KMS-11 (cell line): ENCODE measurements around the gene TRPM4.
"Not testable (repeated sequence)": the region's sequence is repeated elsewhere in the genome, so short reads cannot be mapped to it uniquely, and the experiment has no call there.

Experiments
- H2AFZ ChIP-seq: fragments of 200-600 bp; sonication (generic); 2 replicates; pipeline ENCODE4 v1.6.1; 2016; ENCODE audit warnings: antibody characterized with exemption, mixed run types, low read depth
- H3K27ac ChIP-seq: fragments of 200-600 bp; sonication (generic); 2 replicates; pipeline ENCODE4 v1.6.1; 2016; ENCODE audit warnings: mild to moderate bottlenecking, mixed run types
- H3K27me3 ChIP-seq: fragments of 200-600 bp; sonication (generic); 2 replicates; pipeline ENCODE4 v1.6.1; 2017; ENCODE audit warnings: mild to moderate bottlenecking, low read depth, mixed run types, moderate library complexity; ENCODE audit not compliant: insufficient read depth
- H3K36me3 ChIP-seq: fragments of 200-600 bp; sonication (generic); 2 replicates; pipeline ENCODE4 v1.6.1; 2017; ENCODE audit warnings: mild to moderate bottlenecking, mixed run types; ENCODE audit not compliant: insufficient read depth
- H3K4me1 ChIP-seq: fragments of 200-600 bp; sonication (generic); 2 replicates; pipeline ENCODE4 v1.6.1; 2016; ENCODE audit warnings: mild to moderate bottlenecking, low read depth, mixed run types; ENCODE audit not compliant: poor library complexity, severe bottlenecking
- H3K4me2 ChIP-seq: fragments of 200-600 bp; sonication (generic); 2 replicates; pipeline ENCODE4 v1.7.0; 2016; ENCODE audit warnings: mild to moderate bottlenecking, mixed run types
- H3K4me3 ChIP-seq: fragments of 200-600 bp; sonication (generic); IDR thresholded peaks from 2 replicates; pipeline ENCODE4 v1.6.1; 2017; ENCODE audit warnings: low read depth, low read length, mixed read lengths; ENCODE audit not compliant: insufficient read depth
- H3K79me2 ChIP-seq: fragments of 200-600 bp; sonication (generic); 2 replicates; pipeline ENCODE4 v1.6.1; 2016; ENCODE audit warnings: low read depth, mixed run types; ENCODE audit not compliant: insufficient read depth
- H3K9ac ChIP-seq: fragments of 200-600 bp; sonication (generic); 2 replicates; pipeline ENCODE4 v1.6.1; 2016; ENCODE audit warnings: mild to moderate bottlenecking, mixed run types
- H4K20me1 ChIP-seq: fragments of 200-600 bp; sonication (generic); 2 replicates; pipeline ENCODE4 v1.6.1; 2016; ENCODE audit warnings: mild to moderate bottlenecking, mixed run types; ENCODE audit not compliant: insufficient read depth
- TF ChIP-seq, protein P1 (sequence below): fragments of 200-600 bp; sonication (generic); conservative IDR thresholded peaks from 2 replicates; pipeline ENCODE4 v1.6.1; 2017; ENCODE audit warnings: low read depth, mild to moderate bottlenecking, antibody characterized with exemption, low read length, moderate library complexity, mixed read lengths

TRPM4 gene

DNA sequence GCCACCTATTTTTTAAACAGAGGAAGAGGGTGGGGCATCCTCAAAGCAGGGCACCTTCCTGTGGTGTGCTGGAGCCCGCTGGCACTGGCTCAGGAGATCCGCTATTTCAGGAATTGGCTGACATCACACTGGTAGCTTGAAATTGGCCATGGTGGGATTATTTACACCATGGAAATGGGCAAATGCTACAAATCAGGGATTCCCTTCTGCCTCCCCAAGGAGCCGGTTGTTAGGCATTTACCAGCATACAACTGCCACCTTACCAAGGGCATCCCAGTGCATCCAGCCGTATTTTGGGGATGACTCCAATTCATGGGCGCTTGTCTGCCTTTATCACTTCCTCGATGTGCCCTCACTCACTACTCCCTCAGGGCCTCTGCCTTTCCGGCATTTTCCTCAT lies 16.6 kb upstream of the TRPM4 start:
- no peak overlapping the region for H3K27ac ChIP-seq
- H3K4me2 ChIP-seq, result no peak overlapping the region
- H3K27me3 ChIP-seq, result no peaks in the 10 kb centered on the region
- no peak overlapping the region for H3K4me3 ChIP-seq
- peaks cover 7% of the 10 kb centered on the region for H3K4me1 ChIP-seq
- no peaks in the 10 kb centered on the region for H3K36me3 ChIP-seq
- H3K79me2 ChIP-seq, result no peaks in the 10 kb centered on the region
- no peak overlapping the region for H3K9ac ChIP-seq
- H2AFZ ChIP-seq, result no peak overlapping the region
- TF ChIP-seq, protein P1, sequence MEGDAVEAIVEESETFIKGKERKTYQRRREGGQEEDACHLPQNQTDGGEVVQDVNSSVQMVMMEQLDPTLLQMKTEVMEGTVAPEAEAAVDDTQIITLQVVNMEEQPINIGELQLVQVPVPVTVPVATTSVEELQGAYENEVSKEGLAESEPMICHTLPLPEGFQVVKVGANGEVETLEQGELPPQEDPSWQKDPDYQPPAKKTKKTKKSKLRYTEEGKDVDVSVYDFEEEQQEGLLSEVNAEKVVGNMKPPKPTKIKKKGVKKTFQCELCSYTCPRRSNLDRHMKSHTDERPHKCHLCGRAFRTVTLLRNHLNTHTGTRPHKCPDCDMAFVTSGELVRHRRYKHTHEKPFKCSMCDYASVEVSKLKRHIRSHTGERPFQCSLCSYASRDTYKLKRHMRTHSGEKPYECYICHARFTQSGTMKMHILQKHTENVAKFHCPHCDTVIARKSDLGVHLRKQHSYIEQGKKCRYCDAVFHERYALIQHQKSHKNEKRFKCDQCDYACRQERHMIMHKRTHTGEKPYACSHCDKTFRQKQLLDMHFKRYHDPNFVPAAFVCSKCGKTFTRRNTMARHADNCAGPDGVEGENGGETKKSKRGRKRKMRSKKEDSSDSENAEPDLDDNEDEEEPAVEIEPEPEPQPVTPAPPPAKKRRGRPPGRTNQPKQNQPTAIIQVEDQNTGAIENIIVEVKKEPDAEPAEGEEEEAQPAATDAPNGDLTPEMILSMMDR, result no peak
- H4K20me1 ChIP-seq, result no peaks in the 10 kb centered on the region

DNA sequence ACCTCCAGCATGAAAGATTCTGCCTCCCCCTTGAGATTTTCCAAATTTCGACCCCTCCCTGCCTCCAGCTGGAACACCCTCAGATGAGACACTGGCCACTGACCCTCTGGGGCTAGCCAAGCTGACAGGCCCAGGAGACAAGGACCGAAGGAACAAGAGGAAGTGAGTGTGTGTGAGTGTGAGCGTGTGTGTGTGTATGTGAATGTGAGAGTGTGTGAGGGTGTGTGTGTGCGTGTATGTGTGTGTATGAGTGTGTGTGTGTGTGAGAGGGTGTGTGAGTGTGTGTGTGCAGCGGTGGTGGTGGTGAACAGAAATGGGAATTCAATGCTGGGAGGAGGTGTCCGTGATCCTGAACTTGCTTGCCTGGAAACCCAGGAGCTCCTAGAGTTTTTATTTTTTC lies 16.2 kb upstream of the TRPM4 start:
- TF ChIP-seq, protein P1, result no peak
- Histone ChIP-seq H3K79me2 (no peaks in the 10 kb centered on the region), H3K4me3 (no peak overlapping the region), H2AFZ (no peak overlapping the region), H3K36me3 (no peaks in the 10 kb centered on the region), H4K20me1 (no peaks in the 10 kb centered on the region), H3K9ac (no peak overlapping the region), H3K27ac (no peak overlapping the region), H3K4me2 (no peak overlapping the region), H3K4me1 (peaks cover 9% of the 10 kb centered on the region), H3K27me3 (peaks cover 2% of the 10 kb centered on the region; the same call in 1 of the 2 replicates)

GRCh38 chr19:49142866-49143335 lies 14.7 kb upstream of the TRPM4 start:
- Histone ChIP-seq H3K36me3 (no peaks in the 10 kb centered on the region), H3K9ac (no peak overlapping the region), H3K4me2 (no peak overlapping the region), H3K27me3 (peaks cover 15% of the 10 kb centered on the region; the same call in 1 of the 2 replicates), H3K79me2 (no peaks in the 10 kb centered on the region), H3K27ac (no peak overlapping the region), H3K4me1 (peaks cover 9% of the 10 kb centered on the region), H4K20me1 (no peaks in the 10 kb centered on the region), H2AFZ (no peak overlapping the region), H3K4me3 (no peak overlapping the region)
- TF ChIP-seq, protein P1, result no peak

GRCh38 chr19:49145573-49146407 lies 11.8 kb upstream of the TRPM4 start:
- Histone ChIP-seq H4K20me1 (no peaks in the 10 kb centered on the region), H3K27ac (no peak overlapping the region), H3K4me1 (peaks cover 18% of the 10 kb centered on the region), H3K9ac (no peak overlapping the region), H3K4me3 (no peak overlapping the region), H3K4me2 (peak overlapping the region; percentile 42; the same call in 1 of the 2 replicates), H2AFZ (peak overlapping the region; percentile 78), H3K79me2 (no peaks in the 10 kb centered on the region), H3K27me3 (peaks cover 28% of the 10 kb centered on the region; the same call in 1 of the 2 replicates), H3K36me3 (no peaks in the 10 kb centered on the region)
- TF ChIP-seq, protein P1, result peak; percentile 96

DNA sequence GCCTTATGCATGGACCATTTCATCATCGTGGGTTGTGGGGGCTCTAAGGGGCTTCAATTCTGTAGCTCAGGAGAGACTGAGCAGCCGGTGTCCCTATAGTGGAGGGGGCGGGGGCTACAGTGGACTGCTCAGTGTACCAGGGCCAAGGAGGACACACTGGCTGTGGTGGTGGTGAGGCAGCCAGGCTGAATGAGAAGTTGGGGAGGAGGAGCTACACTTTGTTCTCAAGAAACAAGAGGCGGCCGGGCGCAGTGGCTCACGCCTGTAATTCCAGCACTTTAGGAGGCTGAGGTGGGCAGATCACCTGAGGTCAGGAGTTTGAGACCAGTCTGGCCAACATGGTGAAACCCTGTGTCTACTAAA lies 11.2 kb upstream of the TRPM4 start:
- not testable (repeated sequence) for H3K4me2 ChIP-seq

More for the DNA sequence above, 11.2 kb upstream of the TRPM4 start:
- not testable (repeated sequence) for H2AFZ ChIP-seq, H3K36me3 ChIP-seq, H4K20me1 ChIP-seq, H3K9ac ChIP-seq, H3K27ac ChIP-seq, H3K79me2 ChIP-seq, H3K4me3 ChIP-seq
- H3K4me1 ChIP-seq, result peaks cover 24% of the 10 kb centered on the region
- peaks cover 34% of the 10 kb centered on the region for H3K27me3 ChIP-seq
